T-helper 2 cell treated with Interferon-gamma antibody and Interleukin-4, amounts not matched to agents 5 μg/mL and 100 μg/mL, for 36 hours (primary cell): ENCODE measurements around the gene ZNF70.
A peak's percentile ranks its signal among the peaks of the same experiment; 100 is the strongest.

Experiments used
- DNase-seq: peaks from one replicate; pipeline ENCODE4 v3.0.0; 2021; ENCODE audit warnings: low spot score
- H3K27ac Mint-ChIP-seq: one replicate; pipeline ENCODE4 v1.8.0; 2021; ENCODE audit warnings: mild to moderate bottlenecking, mixed read lengths
- H3K27me3 Mint-ChIP-seq: one replicate; pipeline ENCODE4 v1.8.0; 2021; ENCODE audit warnings: low read depth, mixed read lengths
- H3K36me3 Mint-ChIP-seq: one replicate; pipeline ENCODE4 v1.8.0; 2021; ENCODE audit warnings: low read depth, mixed read lengths
- H3K4me1 Mint-ChIP-seq: one replicate; pipeline ENCODE4 v1.8.0; 2021; ENCODE audit warnings: low read depth, mixed read lengths
- H3K4me3 Mint-ChIP-seq: one replicate; pipeline ENCODE4 v1.8.0; 2022; ENCODE audit warnings: mild to moderate bottlenecking, moderate library complexity, mixed read lengths
- H3K9me3 Mint-ChIP-seq: one replicate; pipeline ENCODE4 v1.8.0; 2021; ENCODE audit warnings: mixed read lengths

ZNF70 gene

GRCh38 chr22:23709107-23709506 is 41.8 kb downstream of the ZNF70 start:
- no peak for DNase-seq
- H3K4me3 Mint-ChIP-seq: no peak overlapping the region
- H3K27ac Mint-ChIP-seq: no peak overlapping the region
- H3K9me3 Mint-ChIP-seq: no peaks in the 10 kb centered on the region
- H3K27me3 Mint-ChIP-seq: no peaks in the 10 kb centered on the region
- peaks cover 85% of the 10 kb centered on the region for H3K36me3 Mint-ChIP-seq
- peaks cover 61% of the 10 kb centered on the region for H3K4me1 Mint-ChIP-seq

- Mint-ChIP-seq H3K4me3 (peak overlapping the region; percentile 27), H3K36me3 (peaks cover 86% of the 10 kb centered on the region), H3K9me3 (no peaks in the 10 kb centered on the region), H3K4me1 (peaks cover 64% of the 10 kb centered on the region), H3K27me3 (no peaks in the 10 kb centered on the region), H3K27ac (peak overlapping the region; percentile 50)
- DNase-seq: no peak
Observed at GRCh38 chr22:23708270-23708669, 42.6 kb downstream of the ZNF70 start.

GRCh38 chr22:23705358-23705757 is 45.6 kb downstream of the ZNF70 start:
- peak overlapping the region; percentile 84 for H3K27ac Mint-ChIP-seq
- peaks cover 94% of the 10 kb centered on the region for H3K36me3 Mint-ChIP-seq
- H3K9me3 Mint-ChIP-seq: no peaks in the 10 kb centered on the region
- DNase-seq: peak; percentile 67
- H3K4me3 Mint-ChIP-seq: peak overlapping the region; percentile 70
- peaks cover 77% of the 10 kb centered on the region for H3K4me1 Mint-ChIP-seq
- H3K27me3 Mint-ChIP-seq: no peaks in the 10 kb centered on the region

- Mint-ChIP-seq H3K36me3 (peaks cover 94% of the 10 kb centered on the region), H3K27me3 (no peaks in the 10 kb centered on the region), H3K4me1 (peaks cover 76% of the 10 kb centered on the region), H3K4me3 (peak overlapping the region; percentile 70), H3K9me3 (peaks cover 4% of the 10 kb centered on the region), H3K27ac (peak overlapping the region; percentile 84)
- DNase-seq: peak; percentile 48
Observed at GRCh38 chr22:23704829-23705228, 46.1 kb downstream of the ZNF70 start.

- Mint-ChIP-seq H3K4me1 (peaks cover 75% of the 10 kb centered on the region), H3K4me3 (peak overlapping the region; percentile 70)
Observed at GRCh38 chr22:23704062-23704461, 46.9 kb downstream of the ZNF70 start.

GRCh38 chr22:23700706-23701105 is 50.2 kb downstream of the ZNF70 start:
- no peak overlapping the region for H3K27ac Mint-ChIP-seq
- peaks cover 77% of the 10 kb centered on the region for H3K36me3 Mint-ChIP-seq
- no peak overlapping the region for H3K4me3 Mint-ChIP-seq
- peak; percentile 16 for DNase-seq
- no peaks in the 10 kb centered on the region for H3K27me3 Mint-ChIP-seq
- peaks cover 71% of the 10 kb centered on the region for H3K4me1 Mint-ChIP-seq
- H3K9me3 Mint-ChIP-seq: peaks cover 4% of the 10 kb centered on the region

More at GRCh38 chr22:23704062-23704461, 46.9 kb downstream of the ZNF70 start:
- Mint-ChIP-seq H3K27me3 (no peaks in the 10 kb centered on the region), H3K36me3 (peaks cover 94% of the 10 kb centered on the region), H3K9me3 (peaks cover 4% of the 10 kb centered on the region), H3K27ac (peak overlapping the region; percentile 84)
- DNase-seq: no peak

- Mint-ChIP-seq H3K9me3 (peaks cover 4% of the 10 kb centered on the region), H3K36me3 (peaks cover 69% of the 10 kb centered on the region), H3K27me3 (no peaks in the 10 kb centered on the region), H3K4me3 (peak overlapping the region; percentile 49), H3K27ac (no peak overlapping the region), H3K4me1 (peaks cover 61% of the 10 kb centered on the region)
- no peak for DNase-seq
Observed at GRCh38 chr22:23698673-23699235, 52.2 kb downstream of the ZNF70 start.

GRCh38 chr22:23698094-23698493 is 52.8 kb downstream of the ZNF70 start:
- H3K27me3 Mint-ChIP-seq: no peaks in the 10 kb centered on the region
- H3K36me3 Mint-ChIP-seq: peaks cover 65% of the 10 kb centered on the region
- H3K4me1 Mint-ChIP-seq: peaks cover 55% of the 10 kb centered on the region
- peak overlapping the region; percentile 96 for H3K4me3 Mint-ChIP-seq
- H3K9me3 Mint-ChIP-seq: peaks cover 4% of the 10 kb centered on the region
- H3K27ac Mint-ChIP-seq: peak overlapping the region; percentile 99
- no peak for DNase-seq

- H3K36me3 Mint-ChIP-seq: peaks cover 63% of the 10 kb centered on the region
Observed at GRCh38 chr22:23697031-23697970, 53.6 kb downstream of the ZNF70 start.

GRCh38 chr22:23696326-23696851 is 54.5 kb downstream of the ZNF70 start:
- Mint-ChIP-seq H3K4me1 (peaks cover 43% of the 10 kb centered on the region), H3K36me3 (peaks cover 54% of the 10 kb centered on the region), H3K9me3 (peaks cover 4% of the 10 kb centered on the region), H3K27me3 (no peaks in the 10 kb centered on the region), H3K27ac (peak overlapping the region; percentile 99), H3K4me3 (peak overlapping the region; percentile 96)
- peak; percentile 76 for DNase-seq

More at GRCh38 chr22:23697031-23697970, 53.6 kb downstream of the ZNF70 start:
- DNase-seq: no peak
- Mint-ChIP-seq H3K27me3 (no peaks in the 10 kb centered on the region), H3K27ac (peak overlapping the region; percentile 99), H3K4me3 (peak overlapping the region; percentile 96), H3K4me1 (peaks cover 50% of the 10 kb centered on the region), H3K9me3 (peaks cover 4% of the 10 kb centered on the region)

- peaks cover 40% of the 10 kb centered on the region for H3K4me1 Mint-ChIP-seq
- peak overlapping the region; percentile 96 for H3K4me3 Mint-ChIP-seq
- peaks cover 48% of the 10 kb centered on the region for H3K36me3 Mint-ChIP-seq
- no peak for DNase-seq
- no peaks in the 10 kb centered on the region for H3K27me3 Mint-ChIP-seq
- peaks cover 4% of the 10 kb centered on the region for H3K9me3 Mint-ChIP-seq
- peak overlapping the region; percentile 99 for H3K27ac Mint-ChIP-seq
Observed at GRCh38 chr22:23695571-23696325, 55.2 kb downstream of the ZNF70 start.

GRCh38 chr22:23695141-23695540 is 55.8 kb downstream of the ZNF70 start:
- Mint-ChIP-seq H3K36me3 (peaks cover 46% of the 10 kb centered on the region), H3K27ac (peak overlapping the region; percentile 99), H3K4me3 (peak overlapping the region; percentile 4), H3K27me3 (no peaks in the 10 kb centered on the region), H3K9me3 (peaks cover 3% of the 10 kb centered on the region), H3K4me1 (peaks cover 35% of the 10 kb centered on the region)
- DNase-seq: no peak

- no peak for DNase-seq
- Mint-ChIP-seq H3K4me1 (peaks cover 31% of the 10 kb centered on the region), H3K9me3 (no peaks in the 10 kb centered on the region), H3K27me3 (no peaks in the 10 kb centered on the region), H3K36me3 (peaks cover 37% of the 10 kb centered on the region), H3K27ac (peak overlapping the region; percentile 49), H3K4me3 (no peak overlapping the region)
Observed at GRCh38 chr22:23693979-23694680, 56.8 kb downstream of the ZNF70 start.
